Ramos (cell line): ENCODE results near the gene MGMT.

Source experiments
- in situ Hi-C: fragments of 300-500 bp; cut with MboI; formaldehyde crosslinking; loops from one replicate; pipeline ENCODE4 v1.14.3; 2022; ENCODE audit warnings: low sequenced_read_pairs; ENCODE audit not compliant: unreplicated experiment

The MGMT gene

DNA sequence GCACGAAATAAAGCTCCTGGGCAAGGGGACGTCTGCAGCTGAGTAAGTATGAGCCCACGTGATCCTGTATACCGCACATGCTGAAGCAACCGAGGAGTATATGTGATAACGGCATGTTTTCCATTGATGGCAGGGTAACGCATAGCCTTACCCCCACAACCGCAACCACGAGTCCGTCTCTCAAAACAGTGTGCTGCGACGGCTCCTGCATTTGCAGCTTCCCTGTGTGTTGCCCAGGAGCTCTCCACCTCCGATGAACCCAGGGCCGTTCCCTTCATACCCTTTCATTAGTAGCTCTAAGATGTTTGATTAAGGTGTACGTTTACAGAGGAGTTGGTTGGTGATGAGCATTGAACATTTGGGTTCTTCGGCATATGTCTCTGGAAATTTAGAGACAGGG, 69.3 kb downstream of the MGMT start:
- in situ Hi-C loops = no loop called here

GRCh38 chr10:129537151-129537550, 70.1 kb downstream of the MGMT start:
- in situ Hi-C loops = no loop called here

- in situ Hi-C loops = no loop called here
Observed at GRCh38 chr10:129538236-129538635, 71.2 kb downstream of the MGMT start.

DNA sequence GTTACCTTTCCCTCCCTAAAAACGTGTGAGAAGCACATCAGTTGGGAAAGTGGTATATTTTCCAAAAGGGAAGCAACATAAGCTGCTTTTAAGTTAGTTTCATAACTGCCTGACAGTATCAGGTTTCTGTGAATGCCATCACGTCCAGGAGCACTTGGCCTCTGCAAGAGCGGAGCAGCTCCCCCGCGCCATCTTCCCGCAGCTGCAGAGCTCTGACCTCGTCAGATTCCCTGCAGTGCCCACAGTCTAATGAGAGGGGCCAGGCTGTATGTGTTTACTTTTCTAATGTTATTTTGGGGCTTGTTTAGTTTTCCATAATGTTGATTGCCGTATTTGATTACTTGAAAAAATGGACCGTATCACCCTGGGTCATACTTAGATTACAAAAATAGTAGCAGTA, 74.2 kb downstream of the MGMT start:
- in situ Hi-C loops = no loop called here

GRCh38 chr10:129541748-129542487, 74.9 kb downstream of the MGMT start:
- in situ Hi-C loops = no loop called here

DNA sequence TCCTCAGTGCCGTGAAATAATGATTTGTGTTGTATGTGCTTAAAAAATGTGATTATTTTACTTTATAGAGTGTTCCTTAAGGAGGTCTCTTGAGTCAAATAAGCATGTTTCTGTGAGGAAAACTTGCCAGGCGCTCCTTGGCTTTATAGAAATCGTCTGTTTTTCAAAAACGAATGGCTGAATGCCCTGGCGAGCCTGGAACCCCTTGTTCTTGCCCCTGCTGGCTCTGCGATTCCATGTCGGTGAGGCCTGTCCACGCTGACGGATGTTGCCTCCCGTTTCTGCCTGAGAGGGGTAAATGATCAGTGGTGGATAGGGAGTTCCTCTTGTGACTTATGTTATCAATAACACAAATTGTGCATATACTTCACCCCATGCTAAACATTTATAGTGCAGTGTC, 75.5 kb downstream of the MGMT start:
- in situ Hi-C loops = no loop called here

- in situ Hi-C loops = no loop called here
Observed at GRCh38 chr10:129544205-129545202, 77.5 kb downstream of the MGMT start.

DNA sequence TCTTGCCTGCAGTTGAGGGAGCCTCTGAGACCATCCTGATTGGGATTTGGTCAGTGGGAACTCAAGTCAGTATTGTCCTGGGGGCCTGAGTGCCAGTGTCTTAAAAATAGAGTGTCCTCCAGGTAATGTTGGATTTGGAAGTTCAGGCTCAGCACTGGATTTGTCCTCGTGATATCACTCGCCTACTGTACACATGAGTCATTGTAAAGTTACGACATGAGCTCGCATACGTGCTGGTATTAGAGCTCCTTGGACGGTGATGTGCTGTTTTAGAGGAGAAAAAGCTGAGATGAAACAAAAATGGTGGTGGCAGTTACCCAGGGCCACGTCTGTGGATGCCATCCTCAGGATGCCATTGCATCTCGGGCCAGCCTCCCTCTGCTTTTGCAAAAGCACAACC, 78.2 kb downstream of the MGMT start:
- in situ Hi-C loops = no loop called here

DNA sequence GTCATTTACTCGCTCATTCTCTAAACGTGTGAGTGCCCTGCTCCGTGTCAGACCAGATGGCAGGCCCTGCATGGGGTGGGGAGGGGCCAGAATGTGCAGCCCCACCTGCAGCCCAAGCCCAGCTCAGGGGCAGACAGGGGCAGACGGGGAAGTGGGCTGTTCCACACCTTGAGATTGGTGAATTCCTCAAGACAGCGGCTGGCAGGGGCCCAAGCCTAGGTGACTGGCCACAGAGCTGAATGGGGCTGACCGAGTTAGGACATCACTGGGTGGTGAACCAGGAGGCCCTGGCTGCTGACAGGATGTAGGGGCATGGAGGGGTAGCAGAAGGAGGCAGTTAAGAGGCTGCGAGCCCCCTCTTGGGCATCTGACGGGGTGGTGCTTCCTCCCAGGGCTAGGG, 79.1 kb downstream of the MGMT start:
- in situ Hi-C loops = no loop called here

GRCh38 chr10:129547608-129548007, 80.6 kb downstream of the MGMT start:
- in situ Hi-C loops = no loop called here

GRCh38 chr10:129548600-129548999, 81.6 kb downstream of the MGMT start:
- in situ Hi-C loops = no loop called here

GRCh38 chr10:129550076-129550475, 83.0 kb downstream of the MGMT start:
- in situ Hi-C loops = no loop called here

DNA sequence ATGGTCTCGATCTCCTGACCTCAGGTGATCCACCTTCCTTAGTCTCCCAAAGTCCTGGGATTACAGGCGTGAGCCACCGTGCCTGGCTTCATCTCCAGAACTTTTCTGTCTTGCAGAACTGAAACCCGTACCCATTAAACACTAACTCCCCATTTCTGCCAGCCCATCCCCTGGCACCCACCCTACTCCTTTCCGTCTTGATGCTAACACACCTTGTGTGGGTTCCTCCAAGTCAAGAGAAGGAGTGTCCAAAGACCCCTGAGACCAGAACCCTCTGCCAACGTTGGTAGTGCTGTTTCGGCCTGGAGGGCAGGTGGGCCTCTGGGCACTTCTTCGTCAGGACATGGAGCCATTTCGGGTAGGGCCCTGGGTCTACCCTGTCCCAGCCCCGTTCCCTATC, 83.6 kb downstream of the MGMT start:
- in situ Hi-C loops = no loop called here

DNA sequence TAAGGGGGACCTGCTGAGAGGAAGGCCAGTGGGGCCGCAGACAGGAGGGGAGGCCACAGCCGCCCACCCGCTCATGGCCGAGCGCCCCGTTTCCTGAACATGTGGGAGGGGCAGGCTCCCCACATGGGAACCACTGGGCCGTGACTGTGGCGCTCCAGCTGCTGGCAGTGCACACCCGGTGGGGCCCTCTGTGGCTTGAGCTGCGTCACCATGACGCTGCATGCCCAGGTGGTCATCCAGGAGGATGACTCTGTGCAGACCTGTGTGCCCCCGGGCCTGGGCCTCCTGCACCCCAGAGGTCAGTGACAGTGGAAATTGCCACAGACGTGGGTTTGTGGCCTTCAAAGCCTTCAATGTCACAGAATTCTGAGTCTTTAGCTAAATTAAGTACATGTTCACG, 85.1 kb downstream of the MGMT start:
- in situ Hi-C loops = no loop called here

GRCh38 chr10:129553928-129554327, 86.9 kb downstream of the MGMT start:
- in situ Hi-C loops = no loop called here

DNA sequence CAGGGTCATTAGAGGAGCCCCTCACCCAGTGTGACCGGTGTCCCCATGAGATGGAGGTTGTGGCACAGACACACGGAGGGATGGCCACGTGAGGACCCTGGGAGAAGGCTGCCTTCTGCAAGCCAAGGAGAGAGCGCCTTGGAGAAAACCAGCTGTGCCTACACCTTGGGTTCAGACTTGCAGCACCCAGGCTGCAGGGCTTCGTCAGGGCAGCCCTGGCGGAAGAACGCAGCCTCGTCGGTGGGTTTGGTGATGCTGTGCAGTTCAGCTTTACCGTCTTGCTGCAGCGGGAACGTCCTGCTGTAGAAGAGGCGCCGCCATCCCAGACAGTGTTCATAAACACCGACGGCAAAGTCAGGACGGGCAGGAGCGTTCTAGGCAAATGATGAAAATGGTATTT, 89.3 kb downstream of the MGMT start:
- in situ Hi-C loops = no loop called here

DNA sequence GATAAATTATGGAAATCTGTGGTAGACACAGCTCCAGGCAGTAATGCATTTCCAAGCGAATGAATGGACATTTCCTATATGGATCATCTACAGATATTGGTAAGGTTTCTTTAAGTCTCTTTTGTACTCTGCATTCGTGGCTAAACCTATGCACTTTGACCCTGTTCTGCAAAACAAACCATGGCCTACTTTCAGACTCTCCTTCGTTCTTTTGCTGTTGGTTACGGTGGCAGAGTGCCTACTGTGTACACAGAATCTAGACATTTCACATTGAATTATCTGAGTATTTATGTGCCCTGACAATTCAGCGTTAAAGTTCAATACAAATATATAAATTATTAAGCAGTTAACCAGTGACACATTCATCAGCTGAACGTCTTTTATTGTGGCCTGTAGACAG, 93.3 kb downstream of the MGMT start:
- in situ Hi-C loops = no loop called here

GRCh38 chr10:129562487-129562886, 95.4 kb downstream of the MGMT start:
- in situ Hi-C loops = no loop called here

- in situ Hi-C loops = no loop called here
Observed at GRCh38 chr10:129564923-129565322, 97.9 kb downstream of the MGMT start.

GRCh38 chr10:129568583-129569344, 101.7 kb downstream of the MGMT start:
- in situ Hi-C loops = no loop called here

GRCh38 chr10:129570185-129570584, 103.1 kb downstream of the MGMT start:
- in situ Hi-C loops = no loop called here
